WERI-Rb-1 (cell line): Measurements from ENCODE around the gene RIPOR3.

Experiments used
- DNase-seq: peaks from one replicate; pipeline ENCODE4 v3.0.0-alpha.2; 2020
- H3K27ac ChIP-seq: fragments of 250-450 bp; sonication (Bioruptor Pico); 2 replicates; pipeline ENCODE4 v1.5.1; 2020; ENCODE audit warnings: mild to moderate bottlenecking, moderate library complexity
- H3K27me3 ChIP-seq: fragments of 250-450 bp; sonication (Bioruptor Pico); 2 replicates; pipeline ENCODE4 v1.5.1; 2021; ENCODE audit warnings: mild to moderate bottlenecking, low read depth, moderate library complexity; ENCODE audit not compliant: insufficient read depth, severe bottlenecking
- H3K36me3 ChIP-seq: fragments of 250-450 bp; sonication (Bioruptor Pico); 2 replicates; pipeline ENCODE4 v1.5.1; 2020; ENCODE audit warnings: mild to moderate bottlenecking, moderate library complexity
- H3K4me3 ChIP-seq: 2 replicates; pipeline ENCODE4 v1.5.1; 2011; ENCODE audit warnings: low read depth, mild to moderate bottlenecking, control low read depth, low read length
- H3K9me3 ChIP-seq: fragments of 250-450 bp; sonication (Bioruptor Pico); 2 replicates; pipeline ENCODE4 v1.5.1; 2021; ENCODE audit warnings: mild to moderate bottlenecking, moderate library complexity; ENCODE audit not compliant: severe bottlenecking
- CTCF ChIP-seq: IDR thresholded peaks from 2 replicates; pipeline ENCODE4 v1.5.1; 2011; ENCODE audit warnings: low read depth, mild to moderate bottlenecking, control low read depth, inconsistent platforms, low read length

RIPOR3 gene

GRCh38 chr20:50579511-50579910 is 111.8 kb downstream of the RIPOR3 start:
- no peak for TF ChIP-seq CTCF
- Histone ChIP-seq H3K9me3 (no peaks in the 10 kb centered on the region), H3K27ac (no peak overlapping the region), H3K36me3 (peaks cover 77% of the 10 kb centered on the region), H3K4me3 (no peak overlapping the region), H3K27me3 (no peaks in the 10 kb centered on the region)
- no peak for DNase-seq

- H3K9me3 ChIP-seq, result no peaks in the 10 kb centered on the region
- no peak for DNase-seq
- no peak overlapping the region for H3K27ac ChIP-seq
- no peaks in the 10 kb centered on the region for H3K27me3 ChIP-seq
- no peak overlapping the region for H3K4me3 ChIP-seq
- peaks cover 73% of the 10 kb centered on the region for H3K36me3 ChIP-seq
- TF ChIP-seq CTCF, result no peak
These were observed 112.6 kb downstream of the RIPOR3 start for GRCh38 chr20:50578778-50579165.

GRCh38 chr20:50578061-50578777 is 113.1 kb downstream of the RIPOR3 start:
- Histone ChIP-seq H3K27me3 (no peaks in the 10 kb centered on the region), H3K4me3 (no peak overlapping the region), H3K36me3 (peaks cover 70% of the 10 kb centered on the region), H3K9me3 (no peaks in the 10 kb centered on the region), H3K27ac (no peak overlapping the region)
- TF ChIP-seq CTCF, result no peak
- DNase-seq, result no peak

- Histone ChIP-seq H3K36me3 (peaks cover 70% of the 10 kb centered on the region), H3K27me3 (no peaks in the 10 kb centered on the region), H3K4me3 (no peak overlapping the region), H3K27ac (no peak overlapping the region), H3K9me3 (no peaks in the 10 kb centered on the region)
- DNase-seq, result no peak
- TF ChIP-seq CTCF, result no peak
These were observed 113.9 kb downstream of the RIPOR3 start for GRCh38 chr20:50577175-50578018.

GRCh38 chr20:50575865-50576720 is 115.2 kb downstream of the RIPOR3 start:
- Histone ChIP-seq H3K27ac (no peak overlapping the region), H3K27me3 (no peaks in the 10 kb centered on the region), H3K4me3 (no peak overlapping the region), H3K36me3 (peaks cover 62% of the 10 kb centered on the region), H3K9me3 (no peaks in the 10 kb centered on the region)
- peak; percentile 83 for TF ChIP-seq CTCF
- peak; percentile 66 for DNase-seq
